Lower leg skin (tissue), 3 donors: ENCODE data around the gene MPRIP.

ENCODE experiments used
- POLR2A ChIP-seq, 2 donors: fragments of 450-650 bp; IDR thresholded peaks; one replicate each; pipeline ENCODE4 v1.6.1; 2016 to 2017; ENCODE audit warnings: antibody characterized with exemption in 2 of 2, mild to moderate bottlenecking in 1 of 2, moderate library complexity in 1 of 2
- TF ChIP-seq, protein P1 (sequence below), 3 donors: fragments of 450-650 bp; IDR thresholded peaks; one replicate each; pipeline ENCODE4 v1.5.1; 2016; ENCODE audit warnings: antibody characterized with exemption in 3 of 3, mild to moderate bottlenecking in 3 of 3, moderate library complexity in 2 of 3

DNA sequence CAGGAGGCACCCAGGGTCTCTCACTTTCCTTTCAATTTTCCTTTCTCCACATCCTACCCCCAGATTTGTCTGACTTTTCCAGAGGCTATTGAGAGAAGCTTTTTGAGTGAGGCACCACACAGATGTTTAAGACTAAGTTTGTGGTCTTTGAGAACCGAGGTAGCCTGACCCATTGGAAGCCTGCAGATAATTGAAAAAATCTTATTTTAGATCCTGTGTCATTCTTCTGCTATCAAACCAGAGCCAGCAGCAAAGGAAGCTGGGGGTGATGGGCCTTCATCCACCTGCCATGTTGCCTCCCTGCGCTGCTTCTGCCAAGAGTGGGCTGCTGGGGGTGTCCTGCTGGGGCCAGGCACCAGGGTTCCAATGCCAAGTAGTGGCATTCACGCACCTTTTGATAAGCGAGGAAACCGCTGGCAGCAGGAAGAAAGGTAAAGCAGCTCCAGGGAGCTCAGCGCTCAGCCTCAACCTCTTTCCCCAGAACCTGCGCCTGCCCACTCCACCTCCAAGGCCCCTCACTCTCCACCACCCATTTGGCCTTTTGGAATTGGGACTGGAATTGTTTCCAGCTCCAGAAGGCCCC lies 55.6 kb downstream of the MPRIP start:
- TF ChIP-seq, protein P1, sequence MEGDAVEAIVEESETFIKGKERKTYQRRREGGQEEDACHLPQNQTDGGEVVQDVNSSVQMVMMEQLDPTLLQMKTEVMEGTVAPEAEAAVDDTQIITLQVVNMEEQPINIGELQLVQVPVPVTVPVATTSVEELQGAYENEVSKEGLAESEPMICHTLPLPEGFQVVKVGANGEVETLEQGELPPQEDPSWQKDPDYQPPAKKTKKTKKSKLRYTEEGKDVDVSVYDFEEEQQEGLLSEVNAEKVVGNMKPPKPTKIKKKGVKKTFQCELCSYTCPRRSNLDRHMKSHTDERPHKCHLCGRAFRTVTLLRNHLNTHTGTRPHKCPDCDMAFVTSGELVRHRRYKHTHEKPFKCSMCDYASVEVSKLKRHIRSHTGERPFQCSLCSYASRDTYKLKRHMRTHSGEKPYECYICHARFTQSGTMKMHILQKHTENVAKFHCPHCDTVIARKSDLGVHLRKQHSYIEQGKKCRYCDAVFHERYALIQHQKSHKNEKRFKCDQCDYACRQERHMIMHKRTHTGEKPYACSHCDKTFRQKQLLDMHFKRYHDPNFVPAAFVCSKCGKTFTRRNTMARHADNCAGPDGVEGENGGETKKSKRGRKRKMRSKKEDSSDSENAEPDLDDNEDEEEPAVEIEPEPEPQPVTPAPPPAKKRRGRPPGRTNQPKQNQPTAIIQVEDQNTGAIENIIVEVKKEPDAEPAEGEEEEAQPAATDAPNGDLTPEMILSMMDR (IDR thresholded peaks at IDR 0.05): no peak
- no peak for TF ChIP-seq POLR2A (IDR thresholded peaks at IDR 0.05)
